ENCODE measurements around the gene TANGO2.

GRCh38 chr22:20105456-20106204 is 84.7 kb downstream of the TANGO2 start:
- no peak; the same call in 1 of the 2 replicates for TF ChIP-seq POLR2A (conservative IDR thresholded peaks at IDR 0.05)
- TF ChIP-seq ZNF280B (CRISPR knock-in tag; IDR thresholded peaks at IDR 0.05) = no peak
- TF ChIP-seq ATF2 (CRISPR knock-in tag; IDR thresholded peaks at IDR 0.05) = no peak
- TF ChIP-seq JUND (IDR thresholded peaks at IDR 0.05; ENCODE audit: borderline replicate concordance, low read depth, low read length) = no peak
- TF ChIP-seq JUND (tag; IDR thresholded peaks at IDR 0.05; ENCODE audit: borderline replicate concordance, low read depth, low read length) = no peak
- TF ChIP-seq REST (IDR thresholded peaks at IDR 0.05; ENCODE audit: borderline replicate concordance) = no peak
- no peak for TF ChIP-seq REST (CRISPR knock-in tag; IDR thresholded peaks at IDR 0.05; ENCODE audit: low read depth)
- TF ChIP-seq RCOR1 (IDR thresholded peaks at IDR 0.05; ENCODE audit: borderline replicate concordance in 1 of 2, low read depth in 2 of 2, low read length in 2 of 2) = no peak
- TF ChIP-seq SMC3 (conservative IDR thresholded peaks at IDR 0.05; ENCODE audit: insufficient read depth, low read depth, low read length) = no peak
- TF ChIP-seq HDAC2 (IDR thresholded peaks at IDR 0.05) = no peak

Measured in K562 (cell line).